LNCaP clone FGC (cell line): ENCODE results near the gene GPR21.

Source experiments
- DNase-seq: peaks from one replicate; pipeline ENCODE4 v3.0.0-alpha.2; 2011; ENCODE audit warnings: low read depth
- H3K4me3 ChIP-seq: 2 replicates; pipeline ENCODE4 v1.5.1; 2011; ENCODE audit warnings: mild to moderate bottlenecking, low read depth, low read length, control low read depth
- TF ChIP-seq, protein P1 (sequence below): IDR thresholded peaks from 2 replicates; pipeline ENCODE4 v1.5.1; 2012; ENCODE audit warnings: mild to moderate bottlenecking; ENCODE audit not compliant: control insufficient read depth, insufficient read depth; ENCODE audit errors: extremely low read depth

Gene GPR21

GRCh38 chr9:123083680-123084079, 50.2 kb downstream of the GPR21 start:
- TF ChIP-seq, protein P1, sequence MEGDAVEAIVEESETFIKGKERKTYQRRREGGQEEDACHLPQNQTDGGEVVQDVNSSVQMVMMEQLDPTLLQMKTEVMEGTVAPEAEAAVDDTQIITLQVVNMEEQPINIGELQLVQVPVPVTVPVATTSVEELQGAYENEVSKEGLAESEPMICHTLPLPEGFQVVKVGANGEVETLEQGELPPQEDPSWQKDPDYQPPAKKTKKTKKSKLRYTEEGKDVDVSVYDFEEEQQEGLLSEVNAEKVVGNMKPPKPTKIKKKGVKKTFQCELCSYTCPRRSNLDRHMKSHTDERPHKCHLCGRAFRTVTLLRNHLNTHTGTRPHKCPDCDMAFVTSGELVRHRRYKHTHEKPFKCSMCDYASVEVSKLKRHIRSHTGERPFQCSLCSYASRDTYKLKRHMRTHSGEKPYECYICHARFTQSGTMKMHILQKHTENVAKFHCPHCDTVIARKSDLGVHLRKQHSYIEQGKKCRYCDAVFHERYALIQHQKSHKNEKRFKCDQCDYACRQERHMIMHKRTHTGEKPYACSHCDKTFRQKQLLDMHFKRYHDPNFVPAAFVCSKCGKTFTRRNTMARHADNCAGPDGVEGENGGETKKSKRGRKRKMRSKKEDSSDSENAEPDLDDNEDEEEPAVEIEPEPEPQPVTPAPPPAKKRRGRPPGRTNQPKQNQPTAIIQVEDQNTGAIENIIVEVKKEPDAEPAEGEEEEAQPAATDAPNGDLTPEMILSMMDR, result no peak
- no peak overlapping the region for H3K4me3 ChIP-seq
- no peak for DNase-seq

- no peak for DNase-seq
- H3K4me3 ChIP-seq, result no peak overlapping the region
- TF ChIP-seq, protein P1, result no peak
Observed at GRCh38 chr9:123084256-123084655, 50.8 kb downstream of the GPR21 start.
